WTC11 (cell line): Measurements from ENCODE around the gene TPX2. TPM values are rescaled to one million over a fixed set of nuclear protein-coding genes. Genes with fewer than 3 reads are reported as not detected.

Source experiments
- ATAC-seq: fragments of 200-7000 bp; cut with Tn5 transposase; 2 replicates; pipeline ENCODE4 v1.10.0; 2021; ENCODE audit warnings: mild to moderate bottlenecking, moderate library complexity
- CTCF ChIA-PET: fragments of 300-600 bp; sonication (Branson Sonifier 250); formaldehyde crosslinking; loops from one replicate; lab custom pipeline; 2021; ENCODE audit warnings: antibody characterized with exemption; lab: Charles Lee
- POLR2A ChIA-PET: fragments of 350-600 bp; sonication (Branson Sonifier 250); formaldehyde crosslinking; loops from one replicate; lab custom pipeline; 2021; ENCODE audit warnings: antibody characterized with exemption; lab: Charles Lee
- DNase-seq: peaks from one replicate; pipeline ENCODE4 v3.0.0; 2021; ENCODE audit warnings: low spot score
- H3K27ac Mint-ChIP-seq: 2 replicates; pipeline ENCODE4 v1.8.0; 2021; ENCODE audit warnings: mixed read lengths
- H3K27me3 Mint-ChIP-seq: 2 replicates; pipeline ENCODE4 v1.8.0; 2021; ENCODE audit warnings: low read depth, mild to moderate bottlenecking, moderate library complexity, mixed read lengths
- H3K36me3 Mint-ChIP-seq: 2 replicates; pipeline ENCODE4 v1.8.0; 2021; ENCODE audit warnings: mixed read lengths
- H3K4me1 Mint-ChIP-seq: 2 replicates; pipeline ENCODE4 v1.8.0; 2022; ENCODE audit warnings: mixed read lengths
- H3K4me3 Mint-ChIP-seq: 2 replicates; pipeline ENCODE4 v1.8.0; 2021; ENCODE audit warnings: mild to moderate bottlenecking, moderate library complexity, mixed read lengths
- H3K9me3 Mint-ChIP-seq: 2 replicates; pipeline ENCODE4 v1.8.0; 2021; ENCODE audit warnings: mixed read lengths
- GABPB1 ChIP-seq: sonication (generic); formaldehyde crosslinking; IDR thresholded peaks from 2 replicates; pipeline ENCODE4 v1.8.1; 2023; ENCODE audit warnings: mild to moderate bottlenecking, missing genetic modification reagents
- HMGA2 ChIP-seq: fragments of 250-450 bp; sonication (Bioruptor Pico); IDR thresholded peaks from 2 replicates; pipeline ENCODE4 v1.4.0; 2021; ENCODE audit warnings: mild to moderate bottlenecking, moderate library complexity
- JUN ChIP-seq: sonication (generic); formaldehyde crosslinking; IDR thresholded peaks from 2 replicates; pipeline ENCODE4 v1.8.0; 2023; ENCODE audit warnings: mild to moderate bottlenecking, missing genetic modification reagents
- NR2C2 ChIP-seq: sonication (generic); formaldehyde crosslinking; IDR thresholded peaks from 2 replicates; pipeline ENCODE4 v1.8.0; 2022; ENCODE audit warnings: mild to moderate bottlenecking, missing genetic modification reagents
- OVOL2 ChIP-seq: fragments of 250-450 bp; sonication (Bioruptor Pico); IDR thresholded peaks from 2 replicates; pipeline ENCODE4 v1.9.0; 2021; ENCODE audit warnings: mild to moderate bottlenecking, borderline replicate concordance
- SMAD3 ChIP-seq: sonication (generic); formaldehyde crosslinking; IDR thresholded peaks from 2 replicates; pipeline ENCODE4 v1.8.0; 2022; ENCODE audit warnings: missing genetic modification reagents, mild to moderate bottlenecking, borderline replicate concordance
- ZNF219 ChIP-seq: sonication (generic); formaldehyde crosslinking; IDR thresholded peaks from 2 replicates; pipeline ENCODE4 v1.8.0; 2023; ENCODE audit warnings: missing genetic modification reagents, mild to moderate bottlenecking, borderline replicate concordance
- ZNF232 ChIP-seq: sonication (generic); formaldehyde crosslinking; IDR thresholded peaks from 2 replicates; pipeline ENCODE4 v1.8.0; 2022; ENCODE audit warnings: mild to moderate bottlenecking, missing genetic modification reagents
- ZNF416 ChIP-seq: fragments of 250-450 bp; sonication (Bioruptor Pico); IDR thresholded peaks from 2 replicates; pipeline ENCODE4 v1.9.0; 2021; ENCODE audit warnings: mild to moderate bottlenecking, inconsistent platforms
- total RNA-seq: library from RNA; stranded (reverse); gene quantifications from 3 replicates; pipeline ENCODE4 v1.2.3, GENCODE V29; 2021
- TF ChIP-seq, protein P1 (sequence below): sonication (generic); formaldehyde crosslinking; conservative IDR thresholded peaks from 2 replicates; pipeline ENCODE4 v1.8.1; 2022; ENCODE audit warnings: mild to moderate bottlenecking, missing genetic modification reagents
- TF ChIP-seq, protein P2 (sequence below): sonication (generic); formaldehyde crosslinking; IDR thresholded peaks from 2 replicates; pipeline ENCODE4 v1.8.0; 2022; ENCODE audit warnings: mild to moderate bottlenecking, missing genetic modification reagents
- TF ChIP-seq, protein P3 (sequence below): sonication (generic); formaldehyde crosslinking; IDR thresholded peaks from 2 replicates; pipeline ENCODE4 v1.8.1; 2022; ENCODE audit warnings: mild to moderate bottlenecking, missing genetic modification reagents, moderate library complexity, borderline replicate concordance
- TF ChIP-seq, protein P4 (sequence below): sonication (generic); formaldehyde crosslinking; IDR thresholded peaks from 2 replicates; pipeline ENCODE4 v1.8.0; 2022; ENCODE audit warnings: mild to moderate bottlenecking, missing genetic modification reagents
- TF ChIP-seq, protein P5 (sequence below): sonication (generic); formaldehyde crosslinking; IDR thresholded peaks from 2 replicates; pipeline ENCODE4 v1.8.1; 2022; ENCODE audit warnings: low read depth, missing genetic modification reagents, borderline replicate concordance
- TF ChIP-seq, protein P6 (sequence below): sonication (generic); formaldehyde crosslinking; IDR thresholded peaks from 2 replicates; pipeline ENCODE4 v1.8.1; 2023; ENCODE audit warnings: mild to moderate bottlenecking, missing genetic modification reagents, borderline replicate concordance
- TF ChIP-seq, protein P7 (sequence below): sonication (generic); formaldehyde crosslinking; IDR thresholded peaks from 2 replicates; pipeline ENCODE4 v1.8.0; 2023; ENCODE audit warnings: missing genetic modification reagents
- TF ChIP-seq, protein P8 (sequence below): sonication (generic); formaldehyde crosslinking; IDR thresholded peaks from 2 replicates; pipeline ENCODE4 v1.8.0; 2023; ENCODE audit warnings: missing genetic modification reagents, mild to moderate bottlenecking, borderline replicate concordance

TPX2 gene
- total RNA-seq, 1 experiment from 2014 or later: 123 TPM

DNA sequence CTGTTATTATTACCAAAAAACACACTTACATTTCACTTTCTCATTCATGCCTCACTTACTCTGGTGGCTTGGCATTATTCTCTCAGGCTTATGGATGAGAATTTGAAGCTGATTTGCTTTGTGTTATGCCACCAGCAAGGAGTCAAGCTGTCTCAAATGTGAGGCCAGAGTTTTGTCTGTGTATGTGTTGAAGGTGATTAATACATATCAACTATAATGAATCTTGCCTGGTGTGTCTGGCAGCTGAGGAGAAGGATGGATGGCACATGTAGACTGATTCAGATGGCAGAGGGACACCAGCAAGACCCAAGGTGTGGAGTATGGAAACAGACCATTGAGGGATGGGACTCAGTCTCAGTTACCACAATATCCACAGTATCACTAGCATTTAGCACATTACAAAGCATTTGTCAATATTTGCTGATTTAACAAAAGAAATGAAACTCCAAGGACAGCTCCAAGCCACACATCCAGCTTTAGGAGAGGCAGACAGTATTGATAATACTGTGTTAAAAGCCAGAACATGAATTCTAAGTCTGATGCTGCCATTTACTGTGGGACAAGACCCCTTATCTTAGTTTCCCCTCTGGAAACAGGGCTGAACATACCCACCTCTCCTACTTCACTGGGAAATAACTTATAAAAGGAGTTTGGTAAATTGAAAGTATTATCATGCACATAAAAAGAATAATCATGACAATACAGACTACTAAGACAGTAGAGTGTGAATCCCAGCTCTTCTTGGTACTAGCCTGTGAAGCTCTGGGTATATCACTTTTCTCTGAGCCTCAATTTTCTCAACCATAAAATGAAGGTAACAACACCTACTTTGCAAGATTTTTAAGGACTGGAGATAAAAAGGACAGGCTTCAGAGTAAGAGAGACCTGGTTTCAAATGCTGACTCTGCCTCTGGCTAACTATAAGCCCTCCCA lies 27.6 kb upstream of the TPX2 start:
- no peak for DNase-seq
- no peak for ATAC-seq
- H3K4me1 Mint-ChIP-seq: peaks cover 79% of the 10 kb centered on the region
- no peak overlapping the region for H3K4me3 Mint-ChIP-seq
- H3K27me3 Mint-ChIP-seq: no peaks in the 10 kb centered on the region
- H3K9me3 Mint-ChIP-seq: no peaks in the 10 kb centered on the region
- H3K27ac Mint-ChIP-seq: peak overlapping the region; percentile 30
- POLR2A ChIA-PET: interaction anchor here (3.3 kb wide), 1 partner anchor 10 kb away, joined by 32 read pairs; the partner anchor contains the start of gene BCL2L1
- peaks cover 28% of the 10 kb centered on the region for H3K36me3 Mint-ChIP-seq
- peak; percentile 72 for TF ChIP-seq GABPB1 (CRISPR knock-in tag)
- TF ChIP-seq, protein P1, sequence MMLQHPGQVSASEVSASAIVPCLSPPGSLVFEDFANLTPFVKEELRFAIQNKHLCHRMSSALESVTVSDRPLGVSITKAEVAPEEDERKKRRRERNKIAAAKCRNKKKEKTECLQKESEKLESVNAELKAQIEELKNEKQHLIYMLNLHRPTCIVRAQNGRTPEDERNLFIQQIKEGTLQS (CRISPR knock-in tag): no peak
- CTCF ChIA-PET: interaction anchor here (1.9 to 5.4 kb wide), 3 partner anchors 12 to 99 kb away, joined by 11 to 69 read pairs (median 12); partner anchors contain the start of gene BCL2L1

DNA sequence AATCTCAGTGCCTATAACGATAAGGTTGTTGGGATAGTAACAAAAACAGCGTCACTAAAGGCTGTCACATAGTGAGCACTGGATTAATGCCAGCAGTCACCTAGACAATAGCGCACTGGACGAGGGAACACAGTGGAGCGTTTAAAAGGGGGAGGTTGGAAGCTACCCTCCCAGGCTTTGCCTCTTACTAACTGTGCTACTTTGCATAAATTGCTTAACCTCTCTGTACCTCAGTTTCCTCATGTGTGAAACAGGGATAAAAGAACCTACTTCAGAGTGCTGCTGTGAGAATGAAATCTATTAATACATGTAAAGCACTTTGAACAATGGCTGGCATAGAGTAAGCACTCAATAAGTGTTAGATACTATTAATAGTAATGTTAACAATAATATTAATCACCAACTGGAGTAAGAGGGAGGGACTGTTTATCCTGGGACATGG lies 27.0 kb upstream of the TPX2 start:
- peaks cover 28% of the 10 kb centered on the region for H3K36me3 Mint-ChIP-seq
- peak overlapping the region; percentile 93; the same call in 1 of the 2 replicates for H3K27ac Mint-ChIP-seq
- H3K27me3 Mint-ChIP-seq: no peaks in the 10 kb centered on the region
- ATAC-seq (no peak), DNase-seq (no peak)
- H3K9me3 Mint-ChIP-seq: no peaks in the 10 kb centered on the region
- CTCF ChIA-PET: interaction anchor here (1.3 to 5.4 kb wide), 6 partner anchors 11 to 125 kb away, joined by 4 to 69 read pairs (median 12); partner anchors contain the start of gene BCL2L1
- H3K4me3 Mint-ChIP-seq: no peak overlapping the region
- peaks cover 86% of the 10 kb centered on the region for H3K4me1 Mint-ChIP-seq
- POLR2A ChIA-PET: interaction anchor here (0.6 to 3.3 kb wide), 5 partner anchors 8 to 53 kb away, joined by 3 to 32 read pairs (median 7); partner anchors contain the start of genes BCL2L1 and TPX2
- TF ChIP-seq, protein P2, sequence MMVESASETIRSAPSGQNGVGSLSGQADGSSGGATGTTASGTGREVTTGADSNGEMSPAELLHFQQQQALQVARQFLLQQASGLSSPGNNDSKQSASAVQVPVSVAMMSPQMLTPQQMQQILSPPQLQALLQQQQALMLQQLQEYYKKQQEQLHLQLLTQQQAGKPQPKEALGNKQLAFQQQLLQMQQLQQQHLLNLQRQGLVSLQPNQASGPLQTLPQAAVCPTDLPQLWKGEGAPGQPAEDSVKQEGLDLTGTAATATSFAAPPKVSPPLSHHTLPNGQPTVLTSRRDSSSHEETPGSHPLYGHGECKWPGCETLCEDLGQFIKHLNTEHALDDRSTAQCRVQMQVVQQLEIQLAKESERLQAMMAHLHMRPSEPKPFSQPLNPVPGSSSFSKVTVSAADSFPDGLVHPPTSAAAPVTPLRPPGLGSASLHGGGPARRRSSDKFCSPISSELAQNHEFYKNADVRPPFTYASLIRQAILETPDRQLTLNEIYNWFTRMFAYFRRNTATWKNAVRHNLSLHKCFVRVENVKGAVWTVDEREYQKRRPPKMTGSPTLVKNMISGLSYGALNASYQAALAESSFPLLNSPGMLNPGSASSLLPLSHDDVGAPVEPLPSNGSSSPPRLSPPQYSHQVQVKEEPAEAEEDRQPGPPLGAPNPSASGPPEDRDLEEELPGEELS (CRISPR knock-in tag): no peak
- TF ChIP-seq ZNF219 (CRISPR knock-in tag) (no peak), OVOL2 (CRISPR knock-in tag) (no peak), SMAD3 (CRISPR knock-in tag) (no peak), ZNF416 (CRISPR knock-in tag) (no peak), ZNF232 (CRISPR knock-in tag) (no peak), JUN (CRISPR knock-in tag) (no peak), NR2C2 (CRISPR knock-in tag) (no peak), HMGA2 (no peak)
- TF ChIP-seq, protein P3, sequence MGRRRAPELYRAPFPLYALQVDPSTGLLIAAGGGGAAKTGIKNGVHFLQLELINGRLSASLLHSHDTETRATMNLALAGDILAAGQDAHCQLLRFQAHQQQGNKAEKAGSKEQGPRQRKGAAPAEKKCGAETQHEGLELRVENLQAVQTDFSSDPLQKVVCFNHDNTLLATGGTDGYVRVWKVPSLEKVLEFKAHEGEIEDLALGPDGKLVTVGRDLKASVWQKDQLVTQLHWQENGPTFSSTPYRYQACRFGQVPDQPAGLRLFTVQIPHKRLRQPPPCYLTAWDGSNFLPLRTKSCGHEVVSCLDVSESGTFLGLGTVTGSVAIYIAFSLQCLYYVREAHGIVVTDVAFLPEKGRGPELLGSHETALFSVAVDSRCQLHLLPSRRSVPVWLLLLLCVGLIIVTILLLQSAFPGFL (CRISPR knock-in tag): no peak
- TF ChIP-seq, protein P4, sequence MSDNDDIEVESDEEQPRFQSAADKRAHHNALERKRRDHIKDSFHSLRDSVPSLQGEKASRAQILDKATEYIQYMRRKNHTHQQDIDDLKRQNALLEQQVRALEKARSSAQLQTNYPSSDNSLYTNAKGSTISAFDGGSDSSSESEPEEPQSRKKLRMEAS (CRISPR knock-in tag): no peak
- TF ChIP-seq, protein P5, sequence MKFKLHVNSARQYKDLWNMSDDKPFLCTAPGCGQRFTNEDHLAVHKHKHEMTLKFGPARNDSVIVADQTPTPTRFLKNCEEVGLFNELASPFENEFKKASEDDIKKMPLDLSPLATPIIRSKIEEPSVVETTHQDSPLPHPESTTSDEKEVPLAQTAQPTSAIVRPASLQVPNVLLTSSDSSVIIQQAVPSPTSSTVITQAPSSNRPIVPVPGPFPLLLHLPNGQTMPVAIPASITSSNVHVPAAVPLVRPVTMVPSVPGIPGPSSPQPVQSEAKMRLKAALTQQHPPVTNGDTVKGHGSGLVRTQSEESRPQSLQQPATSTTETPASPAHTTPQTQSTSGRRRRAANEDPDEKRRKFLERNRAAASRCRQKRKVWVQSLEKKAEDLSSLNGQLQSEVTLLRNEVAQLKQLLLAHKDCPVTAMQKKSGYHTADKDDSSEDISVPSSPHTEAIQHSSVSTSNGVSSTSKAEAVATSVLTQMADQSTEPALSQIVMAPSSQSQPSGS (CRISPR knock-in tag): no peak
- TF ChIP-seq, protein P6, sequence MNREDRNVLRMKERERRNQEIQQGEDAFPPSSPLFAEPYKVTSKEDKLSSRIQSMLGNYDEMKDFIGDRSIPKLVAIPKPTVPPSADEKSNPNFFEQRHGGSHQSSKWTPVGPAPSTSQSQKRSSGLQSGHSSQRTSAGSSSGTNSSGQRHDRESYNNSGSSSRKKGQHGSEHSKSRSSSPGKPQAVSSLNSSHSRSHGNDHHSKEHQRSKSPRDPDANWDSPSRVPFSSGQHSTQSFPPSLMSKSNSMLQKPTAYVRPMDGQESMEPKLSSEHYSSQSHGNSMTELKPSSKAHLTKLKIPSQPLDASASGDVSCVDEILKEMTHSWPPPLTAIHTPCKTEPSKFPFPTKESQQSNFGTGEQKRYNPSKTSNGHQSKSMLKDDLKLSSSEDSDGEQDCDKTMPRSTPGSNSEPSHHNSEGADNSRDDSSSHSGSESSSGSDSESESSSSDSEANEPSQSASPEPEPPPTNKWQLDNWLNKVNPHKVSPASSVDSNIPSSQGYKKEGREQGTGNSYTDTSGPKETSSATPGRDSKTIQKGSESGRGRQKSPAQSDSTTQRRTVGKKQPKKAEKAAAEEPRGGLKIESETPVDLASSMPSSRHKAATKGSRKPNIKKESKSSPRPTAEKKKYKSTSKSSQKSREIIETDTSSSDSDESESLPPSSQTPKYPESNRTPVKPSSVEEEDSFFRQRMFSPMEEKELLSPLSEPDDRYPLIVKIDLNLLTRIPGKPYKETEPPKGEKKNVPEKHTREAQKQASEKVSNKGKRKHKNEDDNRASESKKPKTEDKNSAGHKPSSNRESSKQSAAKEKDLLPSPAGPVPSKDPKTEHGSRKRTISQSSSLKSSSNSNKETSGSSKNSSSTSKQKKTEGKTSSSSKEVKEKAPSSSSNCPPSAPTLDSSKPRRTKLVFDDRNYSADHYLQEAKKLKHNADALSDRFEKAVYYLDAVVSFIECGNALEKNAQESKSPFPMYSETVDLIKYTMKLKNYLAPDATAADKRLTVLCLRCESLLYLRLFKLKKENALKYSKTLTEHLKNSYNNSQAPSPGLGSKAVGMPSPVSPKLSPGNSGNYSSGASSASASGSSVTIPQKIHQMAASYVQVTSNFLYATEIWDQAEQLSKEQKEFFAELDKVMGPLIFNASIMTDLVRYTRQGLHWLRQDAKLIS: no peak
- TF ChIP-seq, protein P7, sequence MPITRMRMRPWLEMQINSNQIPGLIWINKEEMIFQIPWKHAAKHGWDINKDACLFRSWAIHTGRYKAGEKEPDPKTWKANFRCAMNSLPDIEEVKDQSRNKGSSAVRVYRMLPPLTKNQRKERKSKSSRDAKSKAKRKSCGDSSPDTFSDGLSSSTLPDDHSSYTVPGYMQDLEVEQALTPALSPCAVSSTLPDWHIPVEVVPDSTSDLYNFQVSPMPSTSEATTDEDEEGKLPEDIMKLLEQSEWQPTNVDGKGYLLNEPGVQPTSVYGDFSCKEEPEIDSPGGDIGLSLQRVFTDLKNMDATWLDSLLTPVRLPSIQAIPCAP: no peak
- TF ChIP-seq, protein P8, sequence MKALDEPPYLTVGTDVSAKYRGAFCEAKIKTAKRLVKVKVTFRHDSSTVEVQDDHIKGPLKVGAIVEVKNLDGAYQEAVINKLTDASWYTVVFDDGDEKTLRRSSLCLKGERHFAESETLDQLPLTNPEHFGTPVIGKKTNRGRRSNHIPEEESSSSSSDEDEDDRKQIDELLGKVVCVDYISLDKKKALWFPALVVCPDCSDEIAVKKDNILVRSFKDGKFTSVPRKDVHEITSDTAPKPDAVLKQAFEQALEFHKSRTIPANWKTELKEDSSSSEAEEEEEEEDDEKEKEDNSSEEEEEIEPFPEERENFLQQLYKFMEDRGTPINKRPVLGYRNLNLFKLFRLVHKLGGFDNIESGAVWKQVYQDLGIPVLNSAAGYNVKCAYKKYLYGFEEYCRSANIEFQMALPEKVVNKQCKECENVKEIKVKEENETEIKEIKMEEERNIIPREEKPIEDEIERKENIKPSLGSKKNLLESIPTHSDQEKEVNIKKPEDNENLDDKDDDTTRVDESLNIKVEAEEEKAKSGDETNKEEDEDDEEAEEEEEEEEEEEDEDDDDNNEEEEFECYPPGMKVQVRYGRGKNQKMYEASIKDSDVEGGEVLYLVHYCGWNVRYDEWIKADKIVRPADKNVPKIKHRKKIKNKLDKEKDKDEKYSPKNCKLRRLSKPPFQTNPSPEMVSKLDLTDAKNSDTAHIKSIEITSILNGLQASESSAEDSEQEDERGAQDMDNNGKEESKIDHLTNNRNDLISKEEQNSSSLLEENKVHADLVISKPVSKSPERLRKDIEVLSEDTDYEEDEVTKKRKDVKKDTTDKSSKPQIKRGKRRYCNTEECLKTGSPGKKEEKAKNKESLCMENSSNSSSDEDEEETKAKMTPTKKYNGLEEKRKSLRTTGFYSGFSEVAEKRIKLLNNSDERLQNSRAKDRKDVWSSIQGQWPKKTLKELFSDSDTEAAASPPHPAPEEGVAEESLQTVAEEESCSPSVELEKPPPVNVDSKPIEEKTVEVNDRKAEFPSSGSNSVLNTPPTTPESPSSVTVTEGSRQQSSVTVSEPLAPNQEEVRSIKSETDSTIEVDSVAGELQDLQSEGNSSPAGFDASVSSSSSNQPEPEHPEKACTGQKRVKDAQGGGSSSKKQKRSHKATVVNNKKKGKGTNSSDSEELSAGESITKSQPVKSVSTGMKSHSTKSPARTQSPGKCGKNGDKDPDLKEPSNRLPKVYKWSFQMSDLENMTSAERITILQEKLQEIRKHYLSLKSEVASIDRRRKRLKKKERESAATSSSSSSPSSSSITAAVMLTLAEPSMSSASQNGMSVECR (CRISPR knock-in tag): no peak
